Measurements from ENCODE around the gene COL19A1. TPM values are rescaled to one million over a fixed set of nuclear protein-coding genes. Genes with fewer than 3 reads are reported as not detected.

The COL19A1 gene
- total and polyA plus RNA-seq, 9 of the 15 experiments (the other 6 are each of a cell fraction or from before 2014, with no cell fraction given) = not detected

DNA sequence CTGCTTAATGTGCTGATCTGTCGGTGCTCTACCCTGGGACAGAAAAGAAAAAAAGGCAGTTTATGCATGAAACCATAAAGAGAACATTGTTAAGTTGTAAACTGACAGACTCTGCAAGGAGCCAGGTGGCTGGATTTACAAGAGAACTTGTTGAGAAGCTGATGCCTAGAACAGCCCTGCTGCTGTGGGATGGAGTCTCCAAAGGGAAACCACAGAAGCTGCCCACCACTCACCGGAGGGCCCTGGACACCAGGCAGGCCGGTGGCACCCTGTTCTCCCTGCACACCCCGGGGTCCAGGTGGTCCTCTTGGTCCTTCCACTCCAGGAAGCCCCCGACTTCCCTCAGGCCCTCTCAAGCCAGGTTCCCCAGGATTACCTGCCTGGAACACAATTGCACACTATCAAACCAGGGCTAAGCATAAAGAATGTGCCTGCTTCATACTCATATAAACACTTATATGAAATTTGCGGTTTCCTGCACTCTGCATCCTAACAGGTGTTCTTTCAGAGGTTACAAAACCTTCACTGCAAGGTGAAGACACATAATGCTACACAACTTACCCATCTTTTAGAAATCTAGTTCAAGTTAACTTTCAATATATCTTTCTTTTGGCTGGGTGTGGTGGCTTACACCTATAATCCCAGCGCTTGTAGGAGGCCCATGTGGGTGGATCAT is 368.3 kb downstream of the COL19A1 start:
- BruUV-seq (replicated peaks) = no TSS peak
- Histone ChIP-seq H3K4me3 (no peak overlapping the region), H3K9ac (ENCODE audit: insufficient read depth in 1 of 2, low read depth in 2 of 2, low read length in 2 of 2) (0 out of 4 replicates have a peak overlapping the region, but pooled peaks of 1 of the 2 experiments have one; percentile 21), H3K9me1 (ENCODE audit: control insufficient read depth, insufficient read depth, low read length) (no peaks in the 10 kb centered on the region), H3K9me3 (replicated peaks; ENCODE audit: control insufficient read depth, insufficient read depth, low read depth, low read length) (no peaks in the 10 kb centered on the region), H4K20me1 (replicated peaks; ENCODE audit: control insufficient read depth, insufficient read depth, low read length) (no peaks in the 10 kb centered on the region), H3K27ac (ENCODE audit: extremely low read depth, low read depth, low read length) (no peak overlapping the region), H3K4me2 (ENCODE audit: insufficient read depth, low read length) (no peak overlapping the region), H3K36me3 (ENCODE audit: control insufficient read depth, insufficient read depth, low read length) (no peaks in the 10 kb centered on the region), H3K79me2 (ENCODE audit: control insufficient read depth, insufficient read depth, low read length) (no peaks in the 10 kb centered on the region), H3K4me1 (replicated peaks in 1 of 2; ENCODE audit: control insufficient read depth in 2 of 2, insufficient read depth in 2 of 2, low read length in 2 of 2) (no peaks in the 10 kb centered on the region), H3K27me3 (ENCODE audit: control insufficient read depth in 2 of 2, insufficient read depth in 2 of 2, low read length in 2 of 2) (peaks cover 9 to 19% of the 10 kb centered on the region in 2 experiments; a peak in 4 of 5 replicates), H2AFZ (ENCODE audit: low read depth, low read length) (no peak overlapping the region)
- TF ChIP-seq ZSCAN32 (CRISPR knock-in tag; IDR thresholded peaks at IDR 0.05) = no peak
- TF ChIP-seq DACH1 (IDR thresholded peaks at IDR 0.05; ENCODE audit: partially characterized antibody) = no peak
- TF ChIP-seq ZNF695 (CRISPR knock-in tag; IDR thresholded peaks at IDR 0.05) = no peak
- TF ChIP-seq CCAR2 (IDR thresholded peaks at IDR 0.05; ENCODE audit: low read depth, low read length) = no peak
- CTCF ChIA-PET (ENCODE audit: low intra/inter-chr PET ratio) = no interaction called here
- POLR2A ChIA-PET = no interaction called here
- in situ Hi-C loops (cut with MboI) (no loop called here), intact Hi-C loops (cut with micrococcal nuclease) (no loop called here)
- FAIRE-seq (no peak), ATAC-seq (no peak), DNase-seq (ENCODE audit: extremely low read depth in 1 of 4, low spot score in 3 of 4) (no peak)
- WGBS (ENCODE audit: insufficient coverage, low coverage, missing lambda C conversion rate) = 1% methylated on average over 7 of the region's 7 CpGs

DNA sequence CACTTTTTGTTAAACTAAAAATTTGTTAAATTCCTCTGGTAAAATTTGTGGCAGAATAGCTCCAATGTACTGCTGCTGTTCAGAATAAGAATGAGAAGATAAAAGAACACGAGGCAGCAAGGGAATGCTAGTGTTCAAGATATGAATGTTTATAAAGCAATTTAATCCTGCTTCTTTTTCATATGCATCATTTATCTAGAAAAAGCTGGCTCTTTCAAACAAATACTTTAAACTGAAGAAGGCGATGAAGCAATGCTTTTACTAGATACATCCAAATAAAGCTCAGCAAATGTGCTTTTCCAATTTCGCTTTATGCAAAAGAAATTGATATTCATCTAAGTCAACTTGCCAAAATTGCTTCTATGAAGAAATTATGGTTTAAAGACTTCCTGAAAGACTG is 370.0 kb downstream of the COL19A1 start:
- no TSS peak for BruUV-seq (replicated peaks)
- intact Hi-C loops (cut with micrococcal nuclease) = no loop called here
- in situ Hi-C loops (cut with MboI) = no loop called here
- H3K9me3 ChIP-seq (replicated peaks; ENCODE audit: control insufficient read depth, insufficient read depth, low read depth, low read length) = no peaks in the 10 kb centered on the region
- H3K4me2 ChIP-seq (ENCODE audit: insufficient read depth, low read length) = no peak overlapping the region
- H3K27me3 ChIP-seq (ENCODE audit: control insufficient read depth in 2 of 2, insufficient read depth in 2 of 2, low read length in 2 of 2) = peaks cover 9 to 13% of the 10 kb centered on the region in 2 experiments; a peak in 4 of 5 replicates
- H3K4me3 ChIP-seq = no peak overlapping the region
- ChIA-PET POLR2A (no interaction called here), CTCF (ENCODE audit: low intra/inter-chr PET ratio) (no interaction called here)
- FAIRE-seq (no peak), ATAC-seq (no peak), DNase-seq (ENCODE audit: extremely low read depth in 1 of 4, low spot score in 3 of 4) (no peak)
- no peaks in the 10 kb centered on the region for H3K9me1 ChIP-seq (ENCODE audit: control insufficient read depth, insufficient read depth, low read length)
- 5% methylated on average over 3 of the region's 3 CpGs for WGBS (ENCODE audit: insufficient coverage, low coverage, missing lambda C conversion rate)
- H3K27ac ChIP-seq (ENCODE audit: extremely low read depth, low read depth, low read length) = no peak overlapping the region
- no peaks in the 10 kb centered on the region for H3K36me3 ChIP-seq (ENCODE audit: control insufficient read depth, insufficient read depth, low read length)
- no peaks in the 10 kb centered on the region for H3K4me1 ChIP-seq (replicated peaks in 1 of 2; ENCODE audit: control insufficient read depth in 2 of 2, insufficient read depth in 2 of 2, low read length in 2 of 2)
- no peak overlapping the region for H2AFZ ChIP-seq (ENCODE audit: low read depth, low read length)
- no peaks in the 10 kb centered on the region for H4K20me1 ChIP-seq (replicated peaks; ENCODE audit: control insufficient read depth, insufficient read depth, low read length)
- H3K79me2 ChIP-seq (ENCODE audit: control insufficient read depth, insufficient read depth, low read length) = no peaks in the 10 kb centered on the region
- no peak overlapping the region for H3K9ac ChIP-seq (ENCODE audit: insufficient read depth in 1 of 2, low read depth in 2 of 2, low read length in 2 of 2)
- no peak for TF ChIP-seq RBM15 (IDR thresholded peaks at IDR 0.05; ENCODE audit: insufficient read depth, low read length)
- no peak for TF ChIP-seq ZNF354B (CRISPR knock-in tag; IDR thresholded peaks at IDR 0.05)
- no peak for TF ChIP-seq ILK (tag; IDR thresholded peaks at IDR 0.05; ENCODE audit: borderline replicate concordance, low read depth)
- no peak for TF ChIP-seq ZNF133 (CRISPR knock-in tag; IDR thresholded peaks at IDR 0.05)
- TF ChIP-seq FOXK2 (conservative IDR thresholded peaks at IDR 0.05 in 1 of 2, IDR thresholded peaks at IDR 0.05 in 1 of 2; ENCODE audit: low read depth in 2 of 2) = no peak
- TF ChIP-seq HLTF (IDR thresholded peaks at IDR 0.05) = no peak
- TF ChIP-seq DIDO1 (tag; IDR thresholded peaks at IDR 0.05; ENCODE audit: low read depth) = no peak
- no peak for TF ChIP-seq SMC3 (conservative IDR thresholded peaks at IDR 0.05; ENCODE audit: insufficient read depth, low read depth, low read length)
- no peak for TF ChIP-seq ZNF41 (CRISPR knock-in tag; conservative IDR thresholded peaks at IDR 0.05)
- TF ChIP-seq MYC (IDR thresholded peaks at IDR 0.05; ENCODE audit: low read depth, low read length) = no peak
- TF ChIP-seq MYC (CRISPR knock-in tag; IDR thresholded peaks at IDR 0.05; ENCODE audit: borderline replicate concordance, low read depth) = no peak
- TF ChIP-seq POLR2AphosphoS2 (IDR thresholded peaks at IDR 0.05; ENCODE audit: low read length) = no peak
- TF ChIP-seq POLR2G (IDR thresholded peaks at IDR 0.05; ENCODE audit: low read depth, low read length) = no peak
- no peak for TF ChIP-seq ZNF274 (IDR thresholded peaks at IDR 0.05; ENCODE audit: borderline replicate concordance, low read depth, low read length)
- no peak for TF ChIP-seq PCBP1 (IDR thresholded peaks at IDR 0.05; ENCODE audit: low read depth, low read length, poor library complexity, severe bottlenecking)
- no peak for TF ChIP-seq ZNF668 (CRISPR knock-in tag; IDR thresholded peaks at IDR 0.05)
